ENCODE results near the gene TPSG1.

DNA sequence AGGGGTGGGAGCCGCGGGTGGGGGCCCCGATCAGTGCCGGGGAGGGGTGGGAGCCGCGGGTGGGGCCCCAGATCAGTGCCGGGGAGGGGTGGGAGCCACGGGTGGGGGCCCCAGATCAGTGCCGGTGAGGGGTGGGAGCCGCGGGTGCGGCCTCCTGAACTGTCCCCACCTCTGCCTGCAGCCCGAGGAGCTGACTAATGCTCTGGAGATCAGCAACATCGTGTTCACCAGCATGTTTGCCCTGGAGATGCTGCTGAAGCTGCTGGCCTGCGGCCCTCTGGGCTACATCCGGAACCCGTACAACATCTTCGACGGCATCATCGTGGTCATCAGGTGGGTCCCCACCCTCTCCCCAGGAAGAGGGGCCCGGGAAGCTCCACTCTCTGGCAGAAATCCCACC lies 20.1 kb downstream of the TPSG1 start:
- TF ChIP-seq, protein P1, sequence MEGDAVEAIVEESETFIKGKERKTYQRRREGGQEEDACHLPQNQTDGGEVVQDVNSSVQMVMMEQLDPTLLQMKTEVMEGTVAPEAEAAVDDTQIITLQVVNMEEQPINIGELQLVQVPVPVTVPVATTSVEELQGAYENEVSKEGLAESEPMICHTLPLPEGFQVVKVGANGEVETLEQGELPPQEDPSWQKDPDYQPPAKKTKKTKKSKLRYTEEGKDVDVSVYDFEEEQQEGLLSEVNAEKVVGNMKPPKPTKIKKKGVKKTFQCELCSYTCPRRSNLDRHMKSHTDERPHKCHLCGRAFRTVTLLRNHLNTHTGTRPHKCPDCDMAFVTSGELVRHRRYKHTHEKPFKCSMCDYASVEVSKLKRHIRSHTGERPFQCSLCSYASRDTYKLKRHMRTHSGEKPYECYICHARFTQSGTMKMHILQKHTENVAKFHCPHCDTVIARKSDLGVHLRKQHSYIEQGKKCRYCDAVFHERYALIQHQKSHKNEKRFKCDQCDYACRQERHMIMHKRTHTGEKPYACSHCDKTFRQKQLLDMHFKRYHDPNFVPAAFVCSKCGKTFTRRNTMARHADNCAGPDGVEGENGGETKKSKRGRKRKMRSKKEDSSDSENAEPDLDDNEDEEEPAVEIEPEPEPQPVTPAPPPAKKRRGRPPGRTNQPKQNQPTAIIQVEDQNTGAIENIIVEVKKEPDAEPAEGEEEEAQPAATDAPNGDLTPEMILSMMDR (IDR thresholded peaks at IDR 0.05): no peak
- no peak for TF ChIP-seq POLR2A (IDR thresholded peaks at IDR 0.05)
